PFSK-1 (cell line): ENCODE data around the gene PREX1.

Source experiments
- POLR2AphosphoS5 ChIP-seq: IDR thresholded peaks from 2 replicates; pipeline ENCODE4 v1.6.1; 2012; ENCODE audit warnings: low read depth, mild to moderate bottlenecking, control low read depth, low read length, moderate library complexity
- SIN3A ChIP-seq: IDR thresholded peaks from 2 replicates; pipeline ENCODE4 v1.6.1; 2012; ENCODE audit warnings: mild to moderate bottlenecking, low read length, moderate library complexity, borderline replicate concordance; ENCODE audit not compliant: insufficient read depth
- TAF1 ChIP-seq: IDR thresholded peaks from 2 replicates; pipeline ENCODE4 v1.6.1; 2012; ENCODE audit warnings: low read length, control low read depth, borderline replicate concordance; ENCODE audit not compliant: insufficient read depth
- TF ChIP-seq, protein P1 (sequence below), 2 experiments: IDR thresholded peaks; 2 replicates each; pipeline versions ENCODE4 v1.6.1 to v1.8.0; 2011 to 2012; ENCODE audit warnings: low read depth in 2 of 2, low read length in 2 of 2, control low read depth in 1 of 2, inconsistent platforms in 1 of 2, mild to moderate bottlenecking in 1 of 2, moderate library complexity in 1 of 2; ENCODE audit not compliant: insufficient read depth in 1 of 2

DNA sequence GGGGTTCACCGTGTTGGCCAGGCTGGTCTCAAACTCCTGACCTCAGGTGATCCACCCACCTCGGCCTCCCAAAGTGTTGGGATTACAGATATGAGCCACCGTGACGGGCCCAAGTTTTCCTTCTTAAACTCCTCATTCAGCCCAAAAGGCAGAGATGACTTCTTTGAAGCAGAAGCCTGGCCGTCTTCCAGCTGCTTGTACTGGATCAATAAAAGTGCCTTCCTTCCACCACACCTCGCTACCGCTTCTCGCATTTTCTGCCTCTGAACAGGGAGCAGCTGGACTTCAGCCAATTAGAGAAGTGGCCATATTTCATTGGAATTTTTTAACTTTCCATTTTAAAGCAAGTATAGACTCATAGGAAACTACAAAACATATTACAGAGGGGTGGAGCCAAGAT lies 241.1 kb downstream of the PREX1 start:
- TF ChIP-seq POLR2AphosphoS5: no peak
- TF ChIP-seq TAF1: no peak
- TF ChIP-seq, protein P1, sequence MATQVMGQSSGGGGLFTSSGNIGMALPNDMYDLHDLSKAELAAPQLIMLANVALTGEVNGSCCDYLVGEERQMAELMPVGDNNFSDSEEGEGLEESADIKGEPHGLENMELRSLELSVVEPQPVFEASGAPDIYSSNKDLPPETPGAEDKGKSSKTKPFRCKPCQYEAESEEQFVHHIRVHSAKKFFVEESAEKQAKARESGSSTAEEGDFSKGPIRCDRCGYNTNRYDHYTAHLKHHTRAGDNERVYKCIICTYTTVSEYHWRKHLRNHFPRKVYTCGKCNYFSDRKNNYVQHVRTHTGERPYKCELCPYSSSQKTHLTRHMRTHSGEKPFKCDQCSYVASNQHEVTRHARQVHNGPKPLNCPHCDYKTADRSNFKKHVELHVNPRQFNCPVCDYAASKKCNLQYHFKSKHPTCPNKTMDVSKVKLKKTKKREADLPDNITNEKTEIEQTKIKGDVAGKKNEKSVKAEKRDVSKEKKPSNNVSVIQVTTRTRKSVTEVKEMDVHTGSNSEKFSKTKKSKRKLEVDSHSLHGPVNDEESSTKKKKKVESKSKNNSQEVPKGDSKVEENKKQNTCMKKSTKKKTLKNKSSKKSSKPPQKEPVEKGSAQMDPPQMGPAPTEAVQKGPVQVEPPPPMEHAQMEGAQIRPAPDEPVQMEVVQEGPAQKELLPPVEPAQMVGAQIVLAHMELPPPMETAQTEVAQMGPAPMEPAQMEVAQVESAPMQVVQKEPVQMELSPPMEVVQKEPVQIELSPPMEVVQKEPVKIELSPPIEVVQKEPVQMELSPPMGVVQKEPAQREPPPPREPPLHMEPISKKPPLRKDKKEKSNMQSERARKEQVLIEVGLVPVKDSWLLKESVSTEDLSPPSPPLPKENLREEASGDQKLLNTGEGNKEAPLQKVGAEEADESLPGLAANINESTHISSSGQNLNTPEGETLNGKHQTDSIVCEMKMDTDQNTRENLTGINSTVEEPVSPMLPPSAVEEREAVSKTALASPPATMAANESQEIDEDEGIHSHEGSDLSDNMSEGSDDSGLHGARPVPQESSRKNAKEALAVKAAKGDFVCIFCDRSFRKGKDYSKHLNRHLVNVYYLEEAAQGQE (IDR thresholded peaks at IDR 0.05; ENCODE audit: insufficient read depth in 1 of 2, low read depth in 2 of 2, low read length in 2 of 2): no peak
- TF ChIP-seq SIN3A: no peak
